Mesendoderm (in vitro differentiated cells): Measurements from ENCODE around the gene FNBP1.

Experiments used
- DNase-seq: peaks from one replicate; pipeline ENCODE4 v3.0.0; 2013
- H2AK5ac ChIP-seq: 2 replicates; pipeline ENCODE4 v1.6.1; 2013; ENCODE audit warnings: low read length, inconsistent platforms
- H2BK120ac ChIP-seq: 2 replicates; pipeline ENCODE4 v1.6.1; 2013; ENCODE audit warnings: low read depth, mild to moderate bottlenecking, low read length, moderate library complexity, mixed read lengths
- H2BK15ac ChIP-seq: replicated peaks from 2 replicates; pipeline ENCODE4 v1.6.1; 2013; ENCODE audit warnings: low read depth, mild to moderate bottlenecking, moderate library complexity
- H2BK5ac ChIP-seq: 2 replicates; pipeline ENCODE4 v1.6.1; 2013; ENCODE audit warnings: low read length, inconsistent platforms
- H3K18ac ChIP-seq: 2 replicates; pipeline ENCODE4 v1.6.1; 2013; ENCODE audit warnings: mild to moderate bottlenecking, low read length, mixed read lengths
- H3K23ac ChIP-seq: one replicate; pipeline ENCODE4 v1.6.1; 2013; ENCODE audit warnings: low read length
- H3K27ac ChIP-seq: 2 replicates; pipeline ENCODE4 v1.5.1; 2013; ENCODE audit warnings: low read depth, mild to moderate bottlenecking, inconsistent platforms, low read length, moderate library complexity
- H3K27me3 ChIP-seq: 2 replicates; pipeline ENCODE4 v1.6.1; 2013; ENCODE audit warnings: low read length, control low read depth, mild to moderate bottlenecking, inconsistent platforms; ENCODE audit not compliant: insufficient read depth, poor library complexity
- H3K36me3 ChIP-seq: 2 replicates; pipeline ENCODE4 v1.6.1; 2013; ENCODE audit warnings: low read length, inconsistent platforms; ENCODE audit not compliant: control insufficient read depth, insufficient read depth
- H3K4ac ChIP-seq: one replicate; pipeline ENCODE4 v1.6.1; 2013; ENCODE audit warnings: low read depth, mild to moderate bottlenecking, low read length, moderate library complexity
- H3K4me1 ChIP-seq: 2 replicates; pipeline ENCODE4 v1.6.1; 2013; ENCODE audit warnings: low read depth, low read length, inconsistent platforms; ENCODE audit not compliant: control insufficient read depth
- H3K4me2 ChIP-seq: 2 replicates; pipeline ENCODE4 v1.6.1; 2013; ENCODE audit warnings: low read length
- H3K4me3 ChIP-seq: 2 replicates; pipeline ENCODE4 v1.5.1; 2013; ENCODE audit warnings: mild to moderate bottlenecking, low read length
- H3K56ac ChIP-seq: one replicate; pipeline ENCODE4 v1.6.1; 2013; ENCODE audit warnings: low read length
- H3K79me1 ChIP-seq: 2 replicates; pipeline ENCODE4 v1.6.1; 2013; ENCODE audit warnings: low read length, inconsistent platforms
- H3K79me2 ChIP-seq: 2 replicates; pipeline ENCODE4 v1.6.1; 2013; ENCODE audit warnings: mild to moderate bottlenecking, low read length; ENCODE audit not compliant: control insufficient read depth, insufficient read depth
- H3K9ac ChIP-seq: 2 replicates; pipeline ENCODE4 v1.6.1; 2013; ENCODE audit warnings: low read length, inconsistent platforms
- H4K5ac ChIP-seq: one replicate; pipeline ENCODE4 v1.6.1; 2013; ENCODE audit warnings: low read length
- H4K8ac ChIP-seq: one replicate; pipeline ENCODE4 v1.6.1; 2013; ENCODE audit warnings: low read depth, mild to moderate bottlenecking, control low read depth, low read length, moderate library complexity
- WGBS: extraction: QIAGEN DNeasy Blood & Tissue Kit; methylation state at CpG from one replicate; pipeline ENCODE4 v1.1.7; 2013; ENCODE audit warnings: low lambda C conversion rate, missing lambda C conversion rate; ENCODE audit not compliant: insufficient coverage; ENCODE audit errors: extremely low coverage; 5-methylcytosine and 5-hydroxymethylcytosine counted together

Gene FNBP1

DNA sequence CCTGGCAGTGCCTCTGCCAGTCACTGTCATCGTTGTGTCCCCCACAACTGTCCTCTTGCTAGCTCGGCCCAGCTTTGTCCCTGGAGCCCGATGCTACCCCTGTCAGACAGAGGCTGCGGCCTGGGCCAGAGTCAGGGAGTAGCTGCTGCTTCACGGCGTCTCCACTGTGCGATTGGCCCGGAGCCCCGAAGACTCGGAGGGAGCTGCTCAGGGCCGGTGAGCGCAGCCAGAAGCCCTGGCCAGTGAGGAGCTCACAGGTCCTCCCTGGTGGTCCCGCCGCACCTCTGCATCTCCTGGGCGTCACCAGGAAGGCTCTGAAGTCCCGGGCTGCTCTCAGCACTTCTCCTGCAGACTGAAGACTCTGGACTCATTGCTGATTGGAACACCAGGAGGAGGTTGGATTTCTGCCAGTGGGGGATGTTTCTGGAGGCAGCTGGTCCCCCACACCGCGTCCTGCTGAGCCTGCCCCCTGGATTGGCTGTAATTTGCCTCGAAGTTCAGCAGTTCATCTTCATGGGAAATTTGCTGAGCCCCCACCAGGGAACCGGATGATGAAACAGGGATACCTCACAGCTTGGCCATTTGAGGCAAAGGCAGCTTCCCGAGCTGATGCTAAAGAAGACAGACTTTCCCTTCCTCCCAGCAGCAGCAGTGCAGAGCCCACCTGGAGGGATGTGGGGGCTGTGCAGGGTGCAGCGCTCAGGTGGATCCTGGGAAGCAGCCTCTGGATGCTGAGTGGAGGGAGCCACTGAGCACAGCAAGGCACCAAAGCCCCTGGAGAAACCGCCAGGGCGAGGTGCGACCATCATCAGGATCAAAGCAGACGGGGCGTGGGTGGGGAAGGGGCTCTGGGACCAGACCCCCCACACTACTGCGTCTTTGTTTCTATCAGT lies 162.1 kb downstream of the FNBP1 start:
- Histone ChIP-seq H3K4me3 (no peak overlapping the region), H3K79me2 (no peaks in the 10 kb centered on the region), H3K79me1 (no peaks in the 10 kb centered on the region), H3K4me2 (no peak overlapping the region), H3K23ac (no peak overlapping the region), H4K5ac (no peak overlapping the region), H3K27me3 (no peaks in the 10 kb centered on the region), H3K4me1 (peaks cover 4% of the 10 kb centered on the region), H3K36me3 (no peaks in the 10 kb centered on the region), H2BK120ac (no peak overlapping the region), H3K18ac (no peak overlapping the region), H3K27ac (no peak overlapping the region), H2BK15ac (no peak overlapping the region), H4K8ac (no peak overlapping the region), H3K9ac (no peak overlapping the region), H2BK5ac (no peak overlapping the region), H2AK5ac (no peak overlapping the region), H3K56ac (no peak overlapping the region), H3K4ac (no peak overlapping the region)
- DNase-seq = no peak
- WGBS = no CpG with 5 or more reads among the region's 28 CpGs

DNA sequence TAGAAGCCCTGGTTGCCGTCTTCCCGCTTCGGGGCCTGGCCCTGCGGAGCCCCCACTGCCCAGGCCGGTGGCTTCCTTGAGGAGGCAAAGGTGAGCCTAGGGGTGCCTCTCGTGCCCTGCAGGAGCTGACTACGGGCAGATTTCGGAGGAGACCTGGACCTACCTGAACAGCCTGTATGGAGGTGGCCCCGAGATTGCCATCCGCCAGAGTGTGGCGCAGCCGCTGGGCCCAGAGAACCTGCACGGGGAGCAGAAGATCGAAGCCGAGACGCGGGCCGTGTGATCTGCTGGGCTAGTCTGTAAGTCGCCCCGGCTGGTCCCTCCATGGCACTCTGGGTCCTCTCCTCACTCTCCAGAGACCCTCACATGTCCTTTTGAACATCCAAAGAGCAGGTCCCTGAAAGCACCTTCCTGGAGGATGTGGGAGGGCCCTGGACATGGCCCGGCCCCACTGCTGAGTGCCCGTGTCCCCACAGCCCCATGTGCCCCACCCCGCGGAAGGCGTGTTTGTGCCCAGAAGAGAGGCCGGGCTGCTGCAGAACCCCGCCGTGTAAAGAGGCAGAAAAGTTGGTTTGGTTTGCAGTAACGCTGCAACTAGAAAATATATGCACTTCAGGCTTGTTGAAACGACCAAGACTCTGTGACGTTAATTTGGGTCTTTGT lies 162.9 kb downstream of the FNBP1 start:
- Histone ChIP-seq H4K8ac (no peak overlapping the region), H3K79me1 (no peaks in the 10 kb centered on the region), H3K56ac (no peak overlapping the region), H2AK5ac (no peak overlapping the region), H3K9ac (no peak overlapping the region), H3K4me2 (no peak overlapping the region), H4K5ac (no peak overlapping the region), H3K4ac (no peak overlapping the region), H2BK120ac (no peak overlapping the region), H3K27ac (no peak overlapping the region), H3K4me3 (no peak overlapping the region), H2BK15ac (no peak overlapping the region), H3K36me3 (no peaks in the 10 kb centered on the region), H2BK5ac (no peak overlapping the region), H3K23ac (no peak overlapping the region), H3K18ac (no peak overlapping the region), H3K27me3 (no peaks in the 10 kb centered on the region), H3K4me1 (peaks cover 3% of the 10 kb centered on the region), H3K79me2 (no peaks in the 10 kb centered on the region)
- WGBS = no CpG with 5 or more reads among the region's 31 CpGs
- DNase-seq = no peak

DNA sequence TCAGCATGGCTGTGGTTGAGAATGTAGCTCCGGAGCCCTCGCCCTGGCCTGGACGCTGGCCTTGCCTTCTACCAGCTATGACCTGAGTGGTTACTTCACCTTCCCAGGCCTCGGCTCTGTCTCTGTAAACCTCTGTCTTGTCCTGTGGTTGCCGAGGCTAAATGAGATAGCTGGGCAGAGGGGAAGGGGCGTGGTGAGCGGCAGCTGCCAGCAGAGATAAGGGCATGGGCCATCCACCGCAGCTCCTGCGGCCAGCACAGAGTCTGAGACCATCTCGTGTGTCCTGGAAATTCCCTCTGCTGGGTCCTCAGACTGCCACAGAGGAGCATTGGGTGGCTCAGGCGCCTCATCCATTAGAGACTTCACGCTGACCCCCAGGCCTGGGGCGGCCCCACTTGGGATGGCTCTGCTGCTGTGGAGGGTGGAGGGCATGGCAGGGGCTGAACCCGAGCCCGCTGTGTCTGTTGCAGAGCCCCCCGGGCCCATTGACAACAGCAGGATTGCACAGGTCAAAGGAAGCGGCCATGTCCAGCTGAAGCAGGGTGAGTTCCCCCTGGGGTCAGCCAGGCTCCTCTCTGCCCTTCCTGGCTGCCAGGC lies 163.8 kb downstream of the FNBP1 start:
- no peak overlapping the region for H3K27ac ChIP-seq
- H2BK5ac ChIP-seq = no peak overlapping the region
- H3K79me2 ChIP-seq = no peaks in the 10 kb centered on the region
- no peaks in the 10 kb centered on the region for H3K4me1 ChIP-seq
- H4K8ac ChIP-seq = no peak overlapping the region
- H3K18ac ChIP-seq = no peak overlapping the region
- H3K56ac ChIP-seq = no peak overlapping the region
- no peaks in the 10 kb centered on the region for H3K79me1 ChIP-seq
- no peak overlapping the region for H3K4ac ChIP-seq
- no peaks in the 10 kb centered on the region for H3K27me3 ChIP-seq
- no peak overlapping the region for H3K23ac ChIP-seq
- no peak for DNase-seq
- no peak overlapping the region for H3K9ac ChIP-seq
- no peak overlapping the region for H2BK15ac ChIP-seq
- H3K4me2 ChIP-seq = no peak overlapping the region
- H4K5ac ChIP-seq = no peak overlapping the region
- H2BK120ac ChIP-seq = no peak overlapping the region
- H3K36me3 ChIP-seq = no peaks in the 10 kb centered on the region
- no CpG with 5 or more reads among the region's 17 CpGs for WGBS
- no peak overlapping the region for H3K4me3 ChIP-seq
- H2AK5ac ChIP-seq = no peak overlapping the region

DNA sequence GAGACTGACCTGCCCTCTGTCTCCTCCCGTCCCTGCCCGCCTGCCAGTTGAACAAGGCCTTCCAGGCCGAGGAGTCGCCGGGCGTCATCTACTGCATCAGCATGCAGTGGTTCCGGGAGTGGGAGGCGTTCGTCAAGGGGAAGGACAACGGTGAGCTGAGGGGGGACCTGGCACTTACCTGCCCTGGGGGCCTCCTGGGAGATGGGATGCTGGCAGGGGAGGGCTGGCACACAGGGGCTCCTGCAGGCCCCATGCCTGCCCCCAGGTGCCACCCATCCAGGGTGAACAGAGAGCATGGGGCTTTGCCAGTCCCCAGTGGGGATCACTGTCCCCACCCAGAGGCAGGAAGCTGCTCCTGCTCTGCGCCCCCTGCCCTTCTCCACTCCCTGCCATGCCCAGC lies 164.7 kb downstream of the FNBP1 start:
- Histone ChIP-seq H4K5ac (no peak overlapping the region), H3K79me2 (no peaks in the 10 kb centered on the region), H2BK120ac (no peak overlapping the region), H3K27ac (no peak overlapping the region), H3K56ac (no peak overlapping the region), H3K4me2 (no peak overlapping the region), H2BK15ac (no peak overlapping the region), H3K27me3 (no peaks in the 10 kb centered on the region), H3K79me1 (no peaks in the 10 kb centered on the region), H2AK5ac (no peak overlapping the region), H3K4me1 (no peaks in the 10 kb centered on the region), H3K9ac (no peak overlapping the region), H4K8ac (no peak overlapping the region), H3K4me3 (no peak overlapping the region), H3K23ac (no peak overlapping the region), H3K36me3 (no peaks in the 10 kb centered on the region), H2BK5ac (no peak overlapping the region), H3K18ac (no peak overlapping the region), H3K4ac (no peak overlapping the region)
- no CpG with 5 or more reads among the region's 11 CpGs for WGBS
- DNase-seq = no peak

DNA sequence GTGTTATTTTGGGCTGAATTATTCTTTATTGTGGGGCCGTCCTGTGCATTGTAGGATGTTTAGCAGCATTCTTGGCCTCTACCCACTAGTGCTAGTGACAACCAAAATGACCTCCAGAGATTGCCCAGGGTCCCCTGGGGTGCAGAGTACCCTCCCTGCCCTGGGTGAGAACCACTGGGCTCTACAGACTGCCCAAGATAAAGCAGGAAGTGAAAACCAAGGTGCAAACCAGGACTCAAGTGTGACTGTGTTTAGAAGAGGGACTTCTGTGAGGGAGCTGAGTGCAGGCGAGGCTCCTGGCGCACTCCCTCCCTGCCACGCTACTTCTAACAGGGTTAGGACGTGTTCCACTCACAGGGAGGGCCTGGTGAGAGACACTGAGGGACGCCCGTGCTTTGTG lies 166.2 kb downstream of the FNBP1 start:
- Histone ChIP-seq H4K8ac (no peak overlapping the region), H2BK15ac (no peak overlapping the region), H2BK5ac (no peak overlapping the region), H3K18ac (no peak overlapping the region), H3K4me2 (no peak overlapping the region), H3K56ac (no peak overlapping the region), H3K27me3 (no peaks in the 10 kb centered on the region), H3K4me1 (no peaks in the 10 kb centered on the region), H3K36me3 (no peaks in the 10 kb centered on the region), H3K4ac (no peak overlapping the region), H3K23ac (no peak overlapping the region), H2AK5ac (no peak overlapping the region), H3K9ac (no peak overlapping the region), H4K5ac (no peak overlapping the region), H3K4me3 (no peak overlapping the region), H3K27ac (no peak overlapping the region), H3K79me2 (no peaks in the 10 kb centered on the region), H3K79me1 (no peaks in the 10 kb centered on the region), H2BK120ac (no peak overlapping the region)
- WGBS = no CpG with 5 or more reads among the region's 7 CpGs
- no peak for DNase-seq
